Memory B cell (primary cell): ENCODE measurements around the gene BRINP1.

Experiments
- ATAC-seq: fragments of 150-1000 bp; cut with Tn5 transposase; 2 replicates; pipeline ENCODE4 v1.10.0; 2021; ENCODE audit warnings: low read depth, mild to moderate bottlenecking, moderate library complexity
- DNase-seq, 2 donors: peaks; one replicate each; pipeline ENCODE4 v3.0.0; 2022; ENCODE audit warnings: low spot score in 2 of 2
- H3K27ac Mint-ChIP-seq: one replicate; pipeline ENCODE4 v1.8.0; 2022; ENCODE audit warnings: mild to moderate bottlenecking, moderate library complexity, mixed read lengths
- H3K27me3 Mint-ChIP-seq: one replicate; pipeline ENCODE4 v1.8.0; 2022; ENCODE audit warnings: mixed read lengths
- H3K36me3 Mint-ChIP-seq: one replicate; pipeline ENCODE4 v1.8.0; 2022; ENCODE audit warnings: mild to moderate bottlenecking, mixed read lengths
- H3K4me1 Mint-ChIP-seq: one replicate; pipeline ENCODE4 v1.8.0; 2022; ENCODE audit warnings: mixed read lengths
- H3K4me3 Mint-ChIP-seq: one replicate; pipeline ENCODE4 v1.8.0; 2022; ENCODE audit warnings: mild to moderate bottlenecking, moderate library complexity, mixed read lengths
- H3K9me3 Mint-ChIP-seq: one replicate; pipeline ENCODE4 v1.8.0; 2022; ENCODE audit warnings: mixed read lengths

BRINP1 gene

DNA sequence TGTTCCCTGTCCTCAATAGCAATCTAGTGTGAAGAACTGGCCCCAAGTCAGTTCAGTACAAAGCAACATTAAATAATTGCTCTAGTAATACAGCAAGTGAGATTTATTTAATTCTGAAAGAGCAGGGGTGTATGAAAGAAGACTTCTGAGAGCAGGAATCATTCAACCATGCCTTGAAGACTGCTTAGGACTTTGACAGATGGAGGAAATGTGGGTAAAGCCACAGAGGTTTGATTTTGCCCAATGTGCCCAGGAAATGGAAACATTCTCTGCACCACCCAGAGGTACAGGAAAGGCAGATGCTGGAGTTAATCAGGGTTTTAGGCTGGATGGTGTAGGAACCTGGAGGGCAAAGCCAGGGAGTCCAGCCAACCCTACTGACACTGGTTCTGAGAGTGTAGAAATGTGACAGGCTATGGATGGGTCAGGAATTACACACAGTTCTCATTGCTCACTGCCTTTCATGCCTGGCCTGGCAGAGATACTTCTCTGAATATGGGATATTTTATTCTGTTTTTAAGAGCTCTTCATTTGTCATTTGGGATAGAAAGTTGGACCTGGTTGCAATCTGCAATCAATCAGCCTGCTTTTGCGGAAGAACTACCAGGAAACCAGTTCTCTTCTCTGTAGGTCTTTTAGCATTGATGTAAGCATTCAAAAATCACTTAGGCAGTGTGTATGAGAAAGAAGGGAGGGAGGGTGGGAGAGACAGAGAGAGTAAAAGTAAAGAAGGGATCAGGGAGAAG is 88.3 kb downstream of the BRINP1 start:
- no peaks in the 10 kb centered on the region for H3K36me3 Mint-ChIP-seq
- no peak overlapping the region for H3K27ac Mint-ChIP-seq
- H3K4me1 Mint-ChIP-seq, result no peaks in the 10 kb centered on the region
- no peaks in the 10 kb centered on the region for H3K9me3 Mint-ChIP-seq
- peaks cover 8% of the 10 kb centered on the region for H3K27me3 Mint-ChIP-seq
- DNase-seq, result no peak
- no peak overlapping the region for H3K4me3 Mint-ChIP-seq
- no peak for ATAC-seq

DNA sequence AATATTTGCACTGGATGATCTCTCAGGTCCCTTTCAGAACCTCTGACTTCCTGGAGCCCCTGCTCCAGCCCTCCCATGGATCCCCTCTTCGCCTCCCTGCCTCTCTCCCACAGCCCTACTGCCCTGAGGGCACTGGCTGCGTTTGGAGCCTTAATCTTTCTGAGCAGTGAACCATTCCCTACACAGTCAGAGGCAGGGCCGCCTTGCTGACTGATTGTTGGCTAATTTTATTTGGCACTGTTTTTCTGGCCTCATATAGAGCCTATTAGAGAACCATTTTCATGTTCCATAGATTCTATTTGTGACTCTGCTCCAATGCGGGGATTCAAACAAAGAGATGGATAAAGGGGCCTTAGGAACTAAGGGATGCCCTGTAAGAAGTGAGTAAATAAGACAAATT is 91.1 kb downstream of the BRINP1 start:
- no peak overlapping the region for H3K4me3 Mint-ChIP-seq
- H3K36me3 Mint-ChIP-seq, result no peaks in the 10 kb centered on the region
- no peak for ATAC-seq
- no peaks in the 10 kb centered on the region for H3K4me1 Mint-ChIP-seq
- peaks cover 10% of the 10 kb centered on the region for H3K27me3 Mint-ChIP-seq
- no peak overlapping the region for H3K27ac Mint-ChIP-seq
- no peaks in the 10 kb centered on the region for H3K9me3 Mint-ChIP-seq
- DNase-seq, result no peak

DNA sequence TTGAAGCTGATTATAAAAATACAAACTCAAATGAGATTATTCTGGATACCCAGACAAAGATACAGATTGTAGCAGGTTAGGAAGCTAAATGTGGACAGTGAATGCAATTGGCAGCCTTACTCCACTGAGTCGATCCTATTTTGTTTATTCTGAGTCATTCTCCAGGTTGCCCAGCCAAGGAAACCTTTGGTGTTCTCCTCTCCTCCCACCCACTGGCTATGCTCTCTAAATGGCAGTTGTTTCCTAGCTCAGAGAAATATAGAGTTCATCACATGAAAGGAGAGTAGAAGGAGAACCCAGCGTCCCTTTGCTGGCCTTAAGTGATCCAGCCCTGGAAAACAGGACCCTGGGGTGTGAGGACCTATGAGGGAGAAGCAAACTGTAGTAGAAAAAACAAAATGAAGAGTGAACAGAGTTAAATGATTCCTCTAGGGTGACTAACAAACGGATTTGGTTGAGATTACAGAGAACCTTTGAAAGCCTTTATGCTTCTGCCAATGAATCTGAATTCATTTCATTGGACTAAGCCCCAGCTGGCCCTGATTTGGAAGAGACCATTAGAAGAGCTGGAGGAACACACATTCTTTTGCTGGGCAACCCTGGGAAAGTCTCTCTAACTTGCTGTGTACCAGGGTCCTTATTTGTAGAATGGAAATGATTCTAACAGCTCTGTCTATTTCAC is 95.1 kb downstream of the BRINP1 start:
- no peaks in the 10 kb centered on the region for H3K36me3 Mint-ChIP-seq
- H3K9me3 Mint-ChIP-seq, result no peaks in the 10 kb centered on the region
- peaks cover 11% of the 10 kb centered on the region for H3K27me3 Mint-ChIP-seq
- no peaks in the 10 kb centered on the region for H3K4me1 Mint-ChIP-seq
- ATAC-seq, result no peak
- no peak overlapping the region for H3K27ac Mint-ChIP-seq
- H3K4me3 Mint-ChIP-seq, result no peak overlapping the region
- DNase-seq, result no peak

DNA sequence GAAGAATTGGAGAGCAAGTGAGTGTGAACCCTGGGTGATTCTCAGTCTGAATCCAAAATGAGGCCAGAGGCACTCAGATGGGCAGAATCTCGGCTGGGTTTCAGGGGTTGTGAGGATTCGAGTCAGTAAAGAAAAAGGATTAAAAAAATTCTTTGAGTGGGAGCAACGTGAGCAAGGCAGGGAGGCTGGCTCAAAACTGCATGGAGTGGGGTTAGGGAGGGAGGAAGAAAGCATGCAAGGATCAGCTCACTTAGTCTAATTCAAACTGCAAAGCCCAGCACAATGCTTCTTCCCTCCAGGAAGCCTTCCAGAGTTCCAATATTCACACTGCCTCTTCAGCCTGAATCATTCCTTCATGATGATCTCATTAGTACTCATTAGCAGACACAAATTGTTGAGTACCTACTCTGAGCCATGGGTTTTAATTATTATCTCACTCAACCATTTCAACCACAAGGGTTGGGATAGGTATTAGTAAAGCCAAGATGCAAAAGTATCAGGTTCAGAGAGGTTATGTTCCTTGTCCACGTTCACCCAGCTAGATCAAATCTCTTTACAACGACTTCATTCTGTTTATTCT is 95.8 kb downstream of the BRINP1 start:
- H3K4me3 Mint-ChIP-seq, result no peak overlapping the region
- ATAC-seq (no peak), DNase-seq (no peak)
- no peak overlapping the region for H3K27ac Mint-ChIP-seq
- H3K36me3 Mint-ChIP-seq, result no peaks in the 10 kb centered on the region
- peaks cover 11% of the 10 kb centered on the region for H3K27me3 Mint-ChIP-seq
- H3K4me1 Mint-ChIP-seq, result no peaks in the 10 kb centered on the region
- no peaks in the 10 kb centered on the region for H3K9me3 Mint-ChIP-seq

DNA sequence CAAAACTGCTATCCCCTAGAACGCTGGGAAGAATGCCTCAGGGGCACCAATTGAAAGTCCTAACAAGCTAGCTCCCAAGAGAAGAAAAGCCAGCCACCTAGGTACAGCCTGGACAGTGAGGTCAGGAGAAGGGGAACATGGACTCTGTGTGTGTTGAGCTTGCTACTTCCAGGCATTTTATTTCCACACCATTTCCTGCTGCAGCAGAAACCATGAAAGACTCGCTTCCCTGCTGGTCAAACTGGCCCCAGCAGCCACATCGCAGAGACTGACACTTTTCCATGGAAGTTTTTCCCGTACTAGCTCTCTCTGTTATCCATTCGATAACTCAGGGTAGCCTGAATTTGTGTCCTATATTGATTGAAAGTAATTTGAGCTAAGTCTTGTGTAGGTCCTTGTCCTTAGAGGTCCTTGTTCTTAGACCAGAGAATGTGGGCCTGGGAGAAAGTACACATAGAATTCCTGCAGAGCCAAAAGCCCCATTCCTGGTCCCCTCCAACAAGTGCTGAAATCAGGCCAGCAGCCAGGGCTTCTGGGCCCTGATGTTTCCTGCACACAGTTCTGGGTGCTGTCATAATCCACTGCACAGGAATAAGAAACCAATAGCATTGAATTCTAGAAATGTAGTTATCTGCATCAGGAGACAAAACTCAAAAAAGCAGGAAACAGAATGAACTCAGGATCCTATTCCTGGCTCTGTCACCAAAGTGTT is 96.6 kb downstream of the BRINP1 start:
- H3K9me3 Mint-ChIP-seq, result no peaks in the 10 kb centered on the region
- ATAC-seq (no peak), DNase-seq (no peak)
- H3K27ac Mint-ChIP-seq, result no peak overlapping the region
- no peak overlapping the region for H3K4me3 Mint-ChIP-seq
- H3K4me1 Mint-ChIP-seq, result no peaks in the 10 kb centered on the region
- peaks cover 8% of the 10 kb centered on the region for H3K27me3 Mint-ChIP-seq
- H3K36me3 Mint-ChIP-seq, result no peaks in the 10 kb centered on the region

DNA sequence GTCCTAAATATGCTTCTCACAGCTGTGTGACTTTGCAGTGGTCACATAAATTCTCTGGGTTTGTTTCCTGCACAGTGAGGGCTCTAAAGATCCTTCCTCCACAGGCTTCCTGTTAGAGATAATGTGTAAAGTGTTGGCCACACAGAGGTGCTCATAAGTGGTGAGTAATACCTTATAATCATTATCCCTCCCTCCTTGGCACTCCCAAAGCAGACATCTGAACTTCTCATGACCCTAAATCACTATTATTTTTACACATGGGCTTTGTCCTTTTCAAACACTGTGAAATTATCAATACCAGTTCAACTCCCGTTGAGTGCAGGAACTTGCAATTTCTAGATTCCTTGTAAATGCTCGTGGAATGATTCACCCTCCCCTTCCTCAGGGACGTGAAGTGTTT is 100.2 kb downstream of the BRINP1 start:
- H3K36me3 Mint-ChIP-seq, result no peaks in the 10 kb centered on the region

DNA sequence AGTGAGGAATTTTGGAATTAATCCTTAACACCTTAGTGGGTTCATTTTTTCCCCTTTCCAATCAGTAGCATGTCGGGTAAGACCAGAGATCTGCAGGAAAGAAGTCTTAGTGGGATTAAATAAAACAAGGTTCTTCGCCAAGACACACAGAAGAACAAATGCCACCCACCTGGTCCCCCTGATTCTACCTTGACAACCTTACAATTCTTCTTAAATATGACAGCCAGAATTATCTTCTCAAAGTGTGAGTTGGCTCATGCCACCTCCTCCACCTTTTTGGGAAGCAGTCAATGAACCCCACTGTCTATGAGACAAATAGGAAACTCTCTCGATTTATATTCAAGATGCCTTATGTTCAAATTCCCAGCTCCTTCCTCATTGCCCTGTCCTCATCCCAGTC is 105.1 kb downstream of the BRINP1 start:
- peaks cover 3% of the 10 kb centered on the region for H3K27me3 Mint-ChIP-seq
- H3K36me3 Mint-ChIP-seq, result no peaks in the 10 kb centered on the region
- peaks cover 4% of the 10 kb centered on the region for H3K9me3 Mint-ChIP-seq
- no peaks in the 10 kb centered on the region for H3K4me1 Mint-ChIP-seq
- H3K27ac Mint-ChIP-seq, result no peak overlapping the region
- ATAC-seq (no peak), DNase-seq (no peak)
- H3K4me3 Mint-ChIP-seq, result no peak overlapping the region

More for the DNA sequence above, 100.2 kb downstream of the BRINP1 start:
- ATAC-seq, result no peak
- peaks cover 8% of the 10 kb centered on the region for H3K27me3 Mint-ChIP-seq
- no peak for DNase-seq
- H3K4me1 Mint-ChIP-seq, result no peaks in the 10 kb centered on the region
- H3K4me3 Mint-ChIP-seq, result no peak overlapping the region
- peaks cover 2% of the 10 kb centered on the region for H3K9me3 Mint-ChIP-seq
- H3K27ac Mint-ChIP-seq, result no peak overlapping the region

DNA sequence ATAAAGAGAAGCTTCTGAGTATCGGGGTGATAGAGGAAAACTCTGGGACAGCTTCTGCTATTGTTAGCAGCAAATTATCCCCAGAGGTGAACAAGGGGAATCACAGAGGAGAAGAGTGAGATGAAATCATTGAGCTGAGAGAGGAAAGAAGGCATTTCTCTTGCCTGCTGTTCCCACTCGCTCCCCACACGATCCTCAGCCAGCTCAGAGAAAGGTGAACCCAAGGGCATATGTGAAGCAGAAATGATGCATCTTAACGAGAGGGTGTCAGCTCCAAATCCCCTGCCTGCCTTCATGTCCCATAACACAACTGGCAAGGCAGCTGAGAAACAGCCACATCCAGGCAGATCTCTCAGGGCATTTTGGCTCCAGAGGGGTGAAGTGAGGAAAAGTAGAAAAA is 111.6 kb downstream of the BRINP1 start:
- H3K9me3 Mint-ChIP-seq, result peaks cover 2% of the 10 kb centered on the region
- H3K4me1 Mint-ChIP-seq, result no peaks in the 10 kb centered on the region

DNA sequence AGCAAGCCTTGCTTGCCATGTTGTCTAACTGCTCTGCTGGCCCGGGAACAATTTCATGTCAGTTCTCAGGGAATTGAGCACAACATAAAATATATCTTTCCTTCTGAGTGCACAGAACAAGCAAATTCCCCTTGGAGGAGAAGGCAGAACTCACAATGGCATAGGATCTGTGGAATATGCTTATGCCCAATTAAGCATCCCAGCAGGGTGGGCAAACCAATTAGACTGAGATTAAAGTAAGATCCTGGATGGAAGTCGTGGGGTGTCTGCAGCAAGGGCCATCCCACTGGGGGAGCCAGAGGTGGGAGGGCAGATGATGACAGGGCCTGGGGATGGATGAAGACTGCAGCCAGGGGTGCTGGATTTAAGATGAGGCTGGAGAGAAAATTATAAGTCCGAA is 114.1 kb downstream of the BRINP1 start:
- DNase-seq (no peak), ATAC-seq (no peak)
- Mint-ChIP-seq H3K4me1 (no peaks in the 10 kb centered on the region), H3K36me3 (no peaks in the 10 kb centered on the region), H3K4me3 (no peak overlapping the region), H3K9me3 (no peaks in the 10 kb centered on the region), H3K27ac (no peak overlapping the region), H3K27me3 (peaks cover 1% of the 10 kb centered on the region)

More for the DNA sequence above, 111.6 kb downstream of the BRINP1 start:
- ATAC-seq (no peak), DNase-seq (no peak)
- Mint-ChIP-seq H3K27me3 (no peaks in the 10 kb centered on the region), H3K36me3 (no peaks in the 10 kb centered on the region), H3K4me3 (no peak overlapping the region), H3K27ac (no peak overlapping the region)

DNA sequence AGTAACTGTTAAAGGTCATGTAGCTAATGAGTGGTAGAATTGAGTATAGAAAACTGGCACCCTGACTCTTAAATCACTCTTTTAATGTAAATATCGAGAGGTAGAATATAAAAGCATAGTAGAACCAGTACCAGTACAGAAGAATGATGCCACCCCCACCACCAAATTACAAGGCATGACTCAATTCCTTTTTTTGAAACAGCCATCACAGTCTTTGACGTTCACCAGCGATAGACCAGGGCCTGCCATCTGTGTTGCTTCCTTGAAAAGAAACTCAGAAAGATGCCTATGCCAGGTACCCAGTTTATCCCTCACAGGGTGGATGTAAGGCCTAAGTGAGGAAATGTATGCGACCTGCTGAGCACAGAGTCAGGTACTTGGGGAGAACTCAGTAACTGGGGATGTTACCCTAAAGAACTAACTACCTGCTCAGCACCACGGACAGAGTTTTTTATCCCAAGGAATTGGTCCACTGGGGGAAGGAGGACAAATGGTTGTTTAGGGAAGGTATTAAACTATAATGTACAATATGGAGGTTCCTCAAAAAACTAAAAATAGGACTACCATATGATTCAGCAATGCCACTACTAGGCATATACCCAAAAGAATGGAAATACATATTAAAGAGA is 116.5 kb downstream of the BRINP1 start:
- Mint-ChIP-seq H3K36me3 (no peaks in the 10 kb centered on the region), H3K27ac (no peak overlapping the region), H3K4me3 (no peak overlapping the region), H3K9me3 (peaks cover 1% of the 10 kb centered on the region), H3K27me3 (peaks cover 3% of the 10 kb centered on the region), H3K4me1 (no peaks in the 10 kb centered on the region)
- DNase-seq, result no peak
- ATAC-seq, result no peak

DNA sequence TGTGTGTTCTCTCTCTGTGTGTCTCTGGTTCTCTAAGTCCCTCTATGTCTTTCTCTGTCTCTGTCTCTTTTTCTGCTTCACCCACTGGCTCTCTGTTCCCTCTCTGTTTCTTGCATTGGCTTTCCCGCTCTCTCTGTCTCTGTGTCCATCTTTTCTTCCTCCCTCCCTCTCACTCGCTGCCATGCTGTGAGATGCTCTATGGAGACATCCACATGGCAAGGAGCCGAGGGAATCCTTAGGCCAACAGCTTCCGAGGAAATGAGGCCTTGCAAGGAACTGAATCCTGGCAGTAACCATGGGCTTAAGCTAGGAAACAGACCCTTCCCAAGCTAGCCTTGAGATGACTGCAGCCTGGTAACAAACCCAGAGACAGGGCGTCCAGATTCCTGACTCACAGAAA is 117.3 kb downstream of the BRINP1 start:
- Mint-ChIP-seq H3K36me3 (no peaks in the 10 kb centered on the region), H3K4me3 (no peak overlapping the region), H3K27ac (no peak overlapping the region), H3K4me1 (no peaks in the 10 kb centered on the region), H3K9me3 (peaks cover 1% of the 10 kb centered on the region), H3K27me3 (peaks cover 3% of the 10 kb centered on the region)
- ATAC-seq (no peak), DNase-seq (no peak)

DNA sequence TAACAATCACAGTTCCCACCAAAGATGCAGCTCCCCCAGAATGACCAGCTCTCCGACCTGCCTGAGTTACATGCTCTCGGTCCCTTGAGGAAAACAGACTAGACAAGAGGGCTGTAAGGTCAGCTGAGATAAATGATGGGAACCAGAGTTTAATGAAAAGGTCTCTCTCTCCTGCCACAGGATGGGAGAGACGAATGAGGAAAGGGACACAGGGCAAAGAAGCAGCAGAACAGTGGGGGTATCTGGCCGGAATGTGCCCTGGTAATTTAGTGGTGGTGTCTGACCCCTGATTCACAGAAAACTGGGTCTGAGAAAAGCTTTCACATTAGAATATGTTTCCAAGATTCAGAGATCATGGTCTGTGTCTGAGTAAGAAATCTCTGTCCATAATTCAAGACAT is 118.5 kb downstream of the BRINP1 start:
- Mint-ChIP-seq H3K27ac (no peak overlapping the region), H3K9me3 (peaks cover 1% of the 10 kb centered on the region), H3K4me3 (no peak overlapping the region), H3K4me1 (no peaks in the 10 kb centered on the region), H3K27me3 (peaks cover 3% of the 10 kb centered on the region), H3K36me3 (no peaks in the 10 kb centered on the region)
- no peak for ATAC-seq
- no peak for DNase-seq

DNA sequence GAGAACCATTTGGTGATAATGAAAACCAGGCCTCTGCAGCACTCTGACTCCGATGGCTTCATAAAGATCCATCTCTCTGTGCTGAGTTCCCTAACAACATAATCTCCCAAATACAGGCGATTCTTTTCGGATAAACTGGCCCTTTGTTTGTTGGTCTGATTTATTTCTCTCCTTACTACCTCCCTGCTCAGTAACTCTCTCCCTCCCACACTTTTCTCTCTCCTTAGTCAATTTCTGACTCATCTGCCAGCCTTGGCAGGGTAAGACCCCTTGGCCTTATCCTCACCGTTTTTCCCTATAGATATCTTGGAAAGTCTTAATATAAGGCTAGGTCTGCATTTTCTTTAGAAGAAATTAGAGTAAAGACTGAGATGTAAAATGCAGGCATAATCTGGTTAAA is 128.7 kb downstream of the BRINP1 start:
- Mint-ChIP-seq H3K27me3 (peaks cover 6% of the 10 kb centered on the region), H3K9me3 (peaks cover 1% of the 10 kb centered on the region), H3K4me1 (no peaks in the 10 kb centered on the region), H3K4me3 (no peak overlapping the region), H3K27ac (no peak overlapping the region), H3K36me3 (no peaks in the 10 kb centered on the region)
- DNase-seq, result no peak
- no peak for ATAC-seq

DNA sequence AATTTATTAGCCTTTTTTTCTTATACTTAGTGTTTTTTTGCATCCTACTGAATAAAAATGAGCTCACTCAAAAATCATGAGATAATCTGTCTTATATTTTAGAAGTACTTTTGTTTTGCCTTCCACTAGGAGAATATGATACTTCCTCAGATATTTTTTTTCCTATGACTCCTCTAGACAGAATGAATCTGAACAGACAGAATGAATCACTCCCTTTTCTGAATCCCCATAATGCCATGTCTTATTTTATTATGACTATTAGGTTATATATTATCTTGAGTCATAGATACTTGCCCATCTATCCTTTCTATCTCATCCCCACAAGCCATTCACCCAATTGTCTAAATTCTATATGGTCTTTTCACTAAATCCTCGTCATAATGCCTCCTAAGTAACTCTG is 134.6 kb downstream of the BRINP1 start:
- Mint-ChIP-seq H3K4me1 (no peaks in the 10 kb centered on the region), H3K4me3 (no peak overlapping the region), H3K36me3 (no peaks in the 10 kb centered on the region), H3K27ac (no peak overlapping the region), H3K27me3 (peaks cover 4% of the 10 kb centered on the region), H3K9me3 (peaks cover 1% of the 10 kb centered on the region)
- ATAC-seq (no peak), DNase-seq (no peak)
